Erythroblast (primary cell): ENCODE data around the gene C1QTNF12.

Experiments used
- GATA1 ChIP-seq: IDR thresholded peaks from 2 replicates; pipeline ENCODE4 v1.6.1; 2011; ENCODE audit warnings: low read depth, mild to moderate bottlenecking, control low read depth, low read length, moderate library complexity
- POLR2A ChIP-seq: IDR thresholded peaks from 2 replicates; pipeline ENCODE4 v1.6.1; 2011; ENCODE audit warnings: mild to moderate bottlenecking, low read length

DNA sequence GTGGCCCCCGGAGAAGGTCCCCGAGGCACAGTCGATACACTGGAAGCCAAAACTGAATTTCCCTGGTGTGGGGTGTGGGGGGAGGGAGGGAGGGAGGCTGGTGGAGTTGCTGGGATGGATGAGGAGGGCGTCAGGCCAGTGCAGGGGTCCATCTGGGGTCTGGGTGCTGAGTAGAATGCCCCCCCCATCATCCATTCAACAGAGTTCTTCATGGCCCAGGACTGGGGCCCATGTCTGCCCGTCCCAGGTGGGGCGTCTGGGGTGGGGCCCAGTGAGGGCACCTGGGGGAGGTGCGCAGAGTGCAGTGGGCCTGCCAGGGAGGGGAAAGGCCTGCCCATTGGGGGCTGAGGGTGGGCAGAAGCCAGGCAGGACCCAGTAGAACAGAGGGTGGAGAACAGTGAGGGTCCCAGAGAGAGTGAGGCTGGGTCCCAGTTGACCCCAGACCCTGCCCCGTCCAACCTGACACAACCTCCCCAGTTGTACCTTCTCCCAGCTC, 42.0 kb downstream of the C1QTNF12 start:
- TF ChIP-seq POLR2A: no peak
- no peak for TF ChIP-seq GATA1
